Endothelial cell (in vitro differentiated cells): ENCODE results near the gene DMAC2L. TPM values are rescaled to one million over a fixed set of nuclear protein-coding genes. Genes with fewer than 3 reads are reported as not detected.
"Not testable (repeated sequence)": the region's sequence is repeated elsewhere in the genome, so short reads cannot be mapped to it uniquely, and the experiment has no call there.

Experiments
- DNase-seq: peaks from one replicate; pipeline ENCODE4 v3.0.0; 2021; ENCODE audit warnings: low spot score
- H3K27ac Mint-ChIP-seq: one replicate; pipeline ENCODE4 v1.8.0; 2021; ENCODE audit warnings: mixed read lengths, inconsistent platforms; ENCODE audit not compliant: unreplicated experiment
- H3K27me3 Mint-ChIP-seq: one replicate; pipeline ENCODE4 v1.8.0; 2021; ENCODE audit warnings: mild to moderate bottlenecking, moderate library complexity, mixed read lengths, inconsistent platforms; ENCODE audit not compliant: unreplicated experiment
- H3K36me3 Mint-ChIP-seq: one replicate; pipeline ENCODE4 v1.8.0; 2021; ENCODE audit warnings: mild to moderate bottlenecking, low read depth, mixed read lengths, inconsistent platforms; ENCODE audit not compliant: unreplicated experiment
- H3K4me1 Mint-ChIP-seq: one replicate; pipeline ENCODE4 v1.8.0; 2021; ENCODE audit warnings: mild to moderate bottlenecking, mixed read lengths, inconsistent platforms; ENCODE audit not compliant: unreplicated experiment
- H3K4me3 Mint-ChIP-seq: one replicate; pipeline ENCODE4 v1.8.0; 2021; ENCODE audit warnings: mild to moderate bottlenecking, mixed read lengths, inconsistent platforms; ENCODE audit not compliant: unreplicated experiment
- H3K9me3 Mint-ChIP-seq: one replicate; pipeline ENCODE4 v1.8.0; 2021; ENCODE audit warnings: mixed read lengths, inconsistent platforms; ENCODE audit not compliant: unreplicated experiment
- CTCF ChIP-seq: fragments of 200-600 bp; sonication (generic); IDR thresholded peaks from one replicate; pipeline ENCODE4 v1.5.0; 2021; ENCODE audit warnings: antibody characterized with exemption; ENCODE audit not compliant: unreplicated experiment
- total RNA-seq: library from RNA; stranded (reverse); fragmentation: NEBNext Ultra II Directional; extraction: Animal tissue kit (Norgen Biotek cat#: 25700); gene quantifications from one replicate; pipeline ENCODE4 v1.2.1, GENCODE V29; 2021; ENCODE audit not compliant: unreplicated experiment

DMAC2L gene
- total RNA-seq, 1 donor from 2014 or later, result 14.1 TPM

GRCh38 chr14:50352584-50352983, 40.5 kb downstream of the DMAC2L start:
- H3K36me3 Mint-ChIP-seq, result no peaks in the 10 kb centered on the region
- no peak overlapping the region for H3K27ac Mint-ChIP-seq
- TF ChIP-seq CTCF, result no peak
- peaks cover 32% of the 10 kb centered on the region for H3K4me1 Mint-ChIP-seq
- H3K27me3 Mint-ChIP-seq, result no peaks in the 10 kb centered on the region
- H3K4me3 Mint-ChIP-seq, result no peak overlapping the region
- H3K9me3 Mint-ChIP-seq, result no peaks in the 10 kb centered on the region
- no peak for DNase-seq

- Mint-ChIP-seq H3K9me3 (no peaks in the 10 kb centered on the region), H3K36me3 (no peaks in the 10 kb centered on the region), H3K4me1 (peaks cover 28% of the 10 kb centered on the region), H3K4me3 (no peak overlapping the region), H3K27ac (no peak overlapping the region), H3K27me3 (no peaks in the 10 kb centered on the region)
- DNase-seq, result no peak
- no peak for TF ChIP-seq CTCF
Observed at GRCh38 chr14:50353126-50353525, 41.0 kb downstream of the DMAC2L start.

GRCh38 chr14:50354527-50354926, 42.4 kb downstream of the DMAC2L start:
- peaks cover 20% of the 10 kb centered on the region for H3K4me1 Mint-ChIP-seq
- no peak overlapping the region for H3K4me3 Mint-ChIP-seq
- no peak for TF ChIP-seq CTCF
- H3K36me3 Mint-ChIP-seq, result no peaks in the 10 kb centered on the region
- no peak overlapping the region for H3K27ac Mint-ChIP-seq
- H3K9me3 Mint-ChIP-seq, result no peaks in the 10 kb centered on the region
- no peak for DNase-seq
- no peaks in the 10 kb centered on the region for H3K27me3 Mint-ChIP-seq

GRCh38 chr14:50355692-50356091, 43.6 kb downstream of the DMAC2L start:
- no peaks in the 10 kb centered on the region for H3K27me3 Mint-ChIP-seq
- H3K4me3 Mint-ChIP-seq, result peak overlapping the region; percentile 6
- no peaks in the 10 kb centered on the region for H3K36me3 Mint-ChIP-seq
- H3K9me3 Mint-ChIP-seq, result no peaks in the 10 kb centered on the region
- TF ChIP-seq CTCF, result no peak
- no peak for DNase-seq
- peaks cover 19% of the 10 kb centered on the region for H3K4me1 Mint-ChIP-seq
- H3K27ac Mint-ChIP-seq, result no peak overlapping the region

GRCh38 chr14:50356283-50356682, 44.2 kb downstream of the DMAC2L start:
- DNase-seq, H3K27me3 Mint-ChIP-seq, H3K9me3 Mint-ChIP-seq, H3K4me3 Mint-ChIP-seq, H3K36me3 Mint-ChIP-seq: not testable (repeated sequence)
- Mint-ChIP-seq H3K27ac (peak overlapping the region; percentile 83), H3K4me1 (peaks cover 13% of the 10 kb centered on the region)

GRCh38 chr14:50357124-50357523, 45.0 kb downstream of the DMAC2L start:
- H3K27ac Mint-ChIP-seq, result no peak overlapping the region
- H3K36me3 Mint-ChIP-seq, result no peaks in the 10 kb centered on the region
- no peak overlapping the region for H3K4me3 Mint-ChIP-seq
- H3K27me3 Mint-ChIP-seq, result no peaks in the 10 kb centered on the region
- no peak for DNase-seq
- no peaks in the 10 kb centered on the region for H3K9me3 Mint-ChIP-seq
- H3K4me1 Mint-ChIP-seq, result peaks cover 8% of the 10 kb centered on the region
- no peak for TF ChIP-seq CTCF
